ENCODE measurements around the gene APBA3.

Gene APBA3

DNA sequence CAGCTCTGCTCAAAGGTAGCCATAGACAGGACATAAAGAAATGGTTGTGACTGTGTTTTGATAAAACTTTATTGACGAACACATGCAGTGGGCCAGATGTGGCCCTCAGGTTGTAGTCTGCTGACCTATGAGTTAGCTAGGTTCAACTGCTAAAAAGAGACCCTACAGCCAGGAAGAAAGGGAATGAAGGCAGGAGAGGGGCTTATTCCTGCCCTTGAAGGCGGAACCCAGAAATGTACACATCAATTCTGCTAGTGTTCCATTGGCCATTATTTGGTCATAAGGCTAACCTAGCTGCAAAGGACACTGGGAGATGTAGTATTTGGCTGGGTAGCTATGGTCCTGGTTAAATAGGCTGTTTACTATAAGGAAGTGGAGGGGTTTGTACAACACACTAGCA lies 18.0 kb downstream of the APBA3 start:
- Histone ChIP-seq H3K79me2 (ENCODE audit: control insufficient read depth, insufficient read depth, low read length, unreplicated experiment) (no peaks in the 10 kb centered on the region), H3K27ac (ENCODE audit: low read depth, low read length) (no peak overlapping the region), H3K36me3 (ENCODE audit: insufficient read depth, low read length) (no peaks in the 10 kb centered on the region), H3K4me3 (ENCODE audit: low read depth, low read length) (no peak overlapping the region), H3K4me1 (ENCODE audit: control insufficient read depth, insufficient read depth, low read length, unreplicated experiment) (no peaks in the 10 kb centered on the region), H3K27me3 (ENCODE audit: insufficient read depth, low read length) (no peaks in the 10 kb centered on the region), H2AFZ (ENCODE audit: low read length, unreplicated experiment) (no peak overlapping the region)

DNA sequence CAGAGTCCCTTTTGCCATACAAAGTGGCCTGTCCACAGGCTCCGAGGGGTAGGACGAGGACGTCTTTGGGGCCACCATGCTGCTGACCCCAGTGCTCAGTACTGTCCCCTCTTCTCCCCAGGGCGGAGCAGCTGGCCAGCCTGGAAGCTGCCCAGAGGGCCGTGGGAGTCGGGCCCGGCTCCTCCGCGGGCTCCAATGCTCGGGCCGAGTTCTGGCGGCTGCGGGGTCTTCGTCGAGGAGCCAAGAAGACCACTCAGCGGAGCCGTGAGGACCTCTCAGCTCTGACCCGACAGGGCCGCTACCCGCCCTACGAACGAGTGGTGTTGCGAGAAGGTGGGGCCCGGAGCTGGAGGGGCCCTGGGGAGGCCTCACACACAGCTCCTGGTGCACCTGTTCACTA lies 21.1 kb downstream of the APBA3 start:
- no peak overlapping the region for H3K27ac ChIP-seq (ENCODE audit: low read depth, low read length)
- no peak overlapping the region for H2AFZ ChIP-seq (ENCODE audit: low read length, unreplicated experiment)
- no peaks in the 10 kb centered on the region for H3K27me3 ChIP-seq (ENCODE audit: insufficient read depth, low read length)
- H3K4me3 ChIP-seq (ENCODE audit: low read depth, low read length) = no peak overlapping the region
- no peaks in the 10 kb centered on the region for H3K4me1 ChIP-seq (ENCODE audit: control insufficient read depth, insufficient read depth, low read length, unreplicated experiment)
- H3K36me3 ChIP-seq (ENCODE audit: insufficient read depth, low read length) = no peaks in the 10 kb centered on the region
- H3K79me2 ChIP-seq (ENCODE audit: control insufficient read depth, insufficient read depth, low read length, unreplicated experiment) = no peaks in the 10 kb centered on the region

DNA sequence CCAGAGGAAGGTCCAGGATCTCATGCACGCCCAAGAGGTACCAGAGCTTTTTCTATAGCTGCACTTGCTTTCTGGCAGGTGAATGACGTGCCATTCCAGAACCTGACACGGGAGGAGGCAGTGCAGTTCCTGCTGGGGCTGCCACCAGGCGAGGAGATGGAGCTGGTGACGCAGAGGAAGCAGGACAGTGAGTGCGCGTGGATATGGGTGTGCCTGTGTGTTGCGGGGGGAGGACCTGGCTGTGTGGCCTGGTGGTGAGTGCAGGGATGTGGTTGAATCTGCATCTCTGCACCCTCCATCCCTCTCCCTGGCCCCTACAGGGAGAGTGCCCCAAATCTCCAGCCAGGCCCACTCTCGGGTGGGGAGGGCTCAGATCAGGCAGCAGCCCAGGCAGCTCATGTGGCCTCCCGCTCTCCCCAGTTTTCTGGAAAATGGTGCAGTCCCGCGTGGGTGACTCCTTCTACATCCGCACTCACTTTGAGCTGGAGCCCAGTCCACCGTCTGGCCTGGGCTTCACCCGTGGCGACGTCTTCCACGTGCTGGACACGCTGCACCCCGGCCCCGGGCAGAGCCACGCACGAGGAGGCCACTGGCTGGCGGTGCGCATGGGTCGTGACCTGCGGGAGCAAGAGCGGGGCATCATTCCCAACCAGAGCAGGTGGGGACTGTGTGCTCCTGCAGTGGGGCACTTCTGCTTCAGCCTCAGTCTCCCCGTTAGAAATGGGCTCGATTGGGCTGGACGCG lies 22.8 kb downstream of the APBA3 start:
- H3K4me1 ChIP-seq (ENCODE audit: control insufficient read depth, insufficient read depth, low read length, unreplicated experiment) = no peaks in the 10 kb centered on the region
- no peak overlapping the region for H3K4me3 ChIP-seq (ENCODE audit: low read depth, low read length)
- no peak overlapping the region for H2AFZ ChIP-seq (ENCODE audit: low read length, unreplicated experiment)
- H3K79me2 ChIP-seq (ENCODE audit: control insufficient read depth, insufficient read depth, low read length, unreplicated experiment) = no peaks in the 10 kb centered on the region
- no peaks in the 10 kb centered on the region for H3K27me3 ChIP-seq (ENCODE audit: insufficient read depth, low read length)
- H3K36me3 ChIP-seq (ENCODE audit: insufficient read depth, low read length) = no peaks in the 10 kb centered on the region
- no peak overlapping the region for H3K27ac ChIP-seq (ENCODE audit: low read depth, low read length)

DNA sequence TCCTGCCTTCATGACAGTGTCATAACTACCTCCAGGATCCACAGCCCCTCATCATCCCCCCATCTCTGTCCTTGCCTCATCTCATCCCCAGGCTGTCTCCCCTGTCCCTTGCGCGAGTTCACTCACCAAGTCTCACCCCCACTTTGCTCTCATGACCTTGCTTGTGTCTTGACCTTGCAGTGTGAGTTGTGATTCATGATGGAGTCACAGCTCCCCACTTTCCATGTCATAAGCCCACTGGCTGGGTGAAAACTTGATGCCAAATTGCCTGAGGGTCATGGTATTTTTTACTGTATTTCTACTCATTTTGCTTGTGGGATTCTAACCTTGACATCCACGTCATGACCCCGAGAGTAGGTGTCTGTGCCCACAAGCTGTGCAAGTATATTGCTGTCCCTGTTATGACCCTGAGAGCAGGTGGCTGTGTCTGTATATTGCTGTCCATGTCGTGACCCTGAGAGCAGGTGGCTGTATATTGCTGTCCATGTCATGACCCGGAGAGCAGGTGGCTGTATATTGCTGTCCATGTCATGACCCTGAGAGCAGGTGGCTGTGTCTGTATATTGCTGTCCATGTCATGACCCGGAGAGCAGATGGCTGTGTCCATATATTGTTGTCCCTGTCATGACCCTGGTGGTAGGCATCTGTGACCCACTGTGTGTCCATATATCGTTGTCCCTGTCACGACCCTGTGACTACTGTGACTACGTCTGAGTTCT lies 23.8 kb downstream of the APBA3 start:
- no peak overlapping the region for H3K27ac ChIP-seq (ENCODE audit: low read depth, low read length)
- H3K36me3 ChIP-seq (ENCODE audit: insufficient read depth, low read length) = no peaks in the 10 kb centered on the region
- H3K4me3 ChIP-seq (ENCODE audit: low read depth, low read length) = no peak overlapping the region
- no peaks in the 10 kb centered on the region for H3K4me1 ChIP-seq (ENCODE audit: control insufficient read depth, insufficient read depth, low read length, unreplicated experiment)
- no peaks in the 10 kb centered on the region for H3K79me2 ChIP-seq (ENCODE audit: control insufficient read depth, insufficient read depth, low read length, unreplicated experiment)
- H2AFZ ChIP-seq (ENCODE audit: low read length, unreplicated experiment) = no peak overlapping the region
- H3K27me3 ChIP-seq (ENCODE audit: insufficient read depth, low read length) = no peaks in the 10 kb centered on the region

DNA sequence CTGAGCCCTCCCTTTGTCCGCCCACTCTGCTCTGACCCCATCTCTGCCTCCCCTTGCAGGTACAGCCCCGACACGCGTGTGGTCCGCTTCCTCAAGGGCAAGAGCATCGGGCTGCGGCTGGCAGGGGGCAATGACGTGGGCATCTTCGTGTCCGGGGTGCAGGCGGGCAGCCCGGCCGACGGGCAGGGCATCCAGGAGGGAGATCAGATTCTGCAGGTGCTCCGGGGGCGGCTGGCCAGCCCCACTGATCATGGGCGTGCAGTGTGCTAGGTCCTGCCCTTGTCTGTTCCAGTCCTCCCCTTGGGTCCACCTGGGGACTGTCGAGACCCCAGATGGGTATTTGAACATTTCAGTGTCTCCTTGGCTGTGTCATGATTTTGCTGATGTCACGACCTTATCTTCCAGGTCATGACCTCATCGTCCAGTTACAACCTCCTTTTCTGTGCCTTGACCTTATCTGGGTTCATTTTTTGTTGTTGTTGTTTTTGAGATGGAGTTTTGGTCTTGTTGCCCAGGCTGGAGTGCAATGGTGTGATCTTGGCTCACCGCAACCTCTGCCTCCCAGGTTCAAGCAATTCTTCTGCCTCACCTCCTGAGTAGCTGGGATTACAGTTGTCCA lies 25.3 kb downstream of the APBA3 start:
- no peak overlapping the region for H2AFZ ChIP-seq (ENCODE audit: low read length, unreplicated experiment)
- no peaks in the 10 kb centered on the region for H3K4me1 ChIP-seq (ENCODE audit: control insufficient read depth, insufficient read depth, low read length, unreplicated experiment)
- no peaks in the 10 kb centered on the region for H3K27me3 ChIP-seq (ENCODE audit: insufficient read depth, low read length)
- no peak overlapping the region for H3K27ac ChIP-seq (ENCODE audit: low read depth, low read length)
- H3K4me3 ChIP-seq (ENCODE audit: low read depth, low read length) = no peak overlapping the region
- H3K79me2 ChIP-seq (ENCODE audit: control insufficient read depth, insufficient read depth, low read length, unreplicated experiment) = no peaks in the 10 kb centered on the region
- no peaks in the 10 kb centered on the region for H3K36me3 ChIP-seq (ENCODE audit: insufficient read depth, low read length)

DNA sequence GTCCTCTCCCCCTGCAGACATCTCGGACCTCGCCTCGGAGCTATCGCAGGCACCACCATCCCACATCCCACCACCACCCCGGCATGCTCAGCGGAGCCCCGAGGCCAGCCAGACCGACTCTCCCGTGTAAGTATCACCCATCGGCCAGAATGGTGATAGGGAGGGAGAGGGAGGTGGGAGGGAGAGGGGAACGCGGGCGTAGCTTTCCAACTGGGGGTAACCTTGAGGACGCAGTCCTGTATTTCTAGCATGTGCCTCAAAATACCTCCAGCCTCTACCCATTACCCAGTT lies 27.2 kb downstream of the APBA3 start:
- Histone ChIP-seq H3K27ac (ENCODE audit: low read depth, low read length) (no peak overlapping the region), H3K36me3 (ENCODE audit: insufficient read depth, low read length) (no peaks in the 10 kb centered on the region), H3K27me3 (ENCODE audit: insufficient read depth, low read length) (no peaks in the 10 kb centered on the region), H3K4me3 (ENCODE audit: low read depth, low read length) (no peak overlapping the region), H2AFZ (ENCODE audit: low read length, unreplicated experiment) (no peak overlapping the region), H3K4me1 (ENCODE audit: control insufficient read depth, insufficient read depth, low read length, unreplicated experiment) (no peaks in the 10 kb centered on the region), H3K79me2 (ENCODE audit: control insufficient read depth, insufficient read depth, low read length, unreplicated experiment) (no peaks in the 10 kb centered on the region)

DNA sequence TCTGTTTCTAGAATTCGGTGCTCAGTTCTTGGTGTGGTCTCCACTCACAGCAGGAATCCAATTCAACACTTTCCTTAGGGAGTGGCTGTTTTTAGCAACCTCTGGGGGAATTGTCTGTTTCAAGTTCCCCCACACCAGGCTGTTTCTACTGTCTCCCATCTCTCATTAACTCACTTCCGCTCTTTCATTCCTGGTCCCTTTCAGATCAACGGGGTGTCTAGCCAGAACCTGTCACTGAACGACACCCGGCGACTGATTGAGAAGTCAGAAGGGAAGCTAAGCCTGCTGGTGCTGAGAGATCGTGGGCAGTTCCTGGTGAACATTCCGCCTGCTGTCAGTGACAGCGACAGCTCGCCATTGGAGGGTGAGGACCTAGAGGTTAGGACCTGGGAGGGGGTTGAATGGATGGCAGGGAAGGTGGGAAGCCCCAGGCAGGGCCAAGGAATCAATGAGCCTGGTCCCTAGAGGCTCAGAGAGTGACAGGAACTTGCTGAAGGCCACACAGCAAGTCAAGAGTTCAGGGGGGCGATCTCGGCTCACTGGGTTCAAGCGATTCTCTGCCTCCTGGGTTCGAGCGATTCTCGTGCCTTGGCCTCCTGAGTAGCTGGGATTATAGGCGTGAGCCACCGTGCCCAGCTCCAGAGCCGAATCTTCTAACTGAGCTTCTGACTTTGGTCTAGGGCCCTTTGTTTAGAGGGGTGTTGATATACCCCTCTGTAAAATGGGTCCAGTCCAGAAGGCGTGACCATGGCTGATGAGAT lies 27.8 kb downstream of the APBA3 start:
- Histone ChIP-seq H3K4me1 (ENCODE audit: control insufficient read depth, insufficient read depth, low read length, unreplicated experiment) (no peaks in the 10 kb centered on the region), H3K36me3 (ENCODE audit: insufficient read depth, low read length) (no peaks in the 10 kb centered on the region), H2AFZ (ENCODE audit: low read length, unreplicated experiment) (no peak overlapping the region), H3K4me3 (ENCODE audit: low read depth, low read length) (no peak overlapping the region), H3K79me2 (ENCODE audit: control insufficient read depth, insufficient read depth, low read length, unreplicated experiment) (no peaks in the 10 kb centered on the region), H3K27me3 (ENCODE audit: insufficient read depth, low read length) (no peaks in the 10 kb centered on the region), H3K27ac (ENCODE audit: low read depth, low read length) (no peak overlapping the region)

DNA sequence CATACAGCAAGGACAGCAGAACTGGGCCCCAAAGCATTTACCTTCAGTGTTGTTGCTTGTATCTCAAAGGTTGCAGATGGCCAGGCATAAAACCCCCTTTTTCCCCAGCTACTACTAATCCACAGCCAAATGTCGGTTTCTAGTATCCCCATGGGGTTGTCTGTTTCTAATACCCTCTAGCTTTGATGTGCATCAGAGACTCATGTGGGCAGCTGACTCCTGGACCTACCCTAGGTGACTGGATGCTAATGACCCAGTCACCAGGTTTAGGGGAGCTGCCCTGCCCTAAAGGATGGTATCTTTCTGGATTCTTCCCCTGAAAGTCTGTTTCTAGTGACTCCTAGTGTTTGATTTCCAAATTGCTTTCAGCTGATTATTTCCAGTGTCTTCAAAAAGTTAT lies 29.4 kb downstream of the APBA3 start:
- H3K4me3 ChIP-seq (ENCODE audit: low read depth, low read length) = no peak overlapping the region
- no peaks in the 10 kb centered on the region for H3K27me3 ChIP-seq (ENCODE audit: insufficient read depth, low read length)
- no peaks in the 10 kb centered on the region for H3K79me2 ChIP-seq (ENCODE audit: control insufficient read depth, insufficient read depth, low read length, unreplicated experiment)
- H3K36me3 ChIP-seq (ENCODE audit: insufficient read depth, low read length) = no peaks in the 10 kb centered on the region
- no peak overlapping the region for H3K27ac ChIP-seq (ENCODE audit: low read depth, low read length)
- peaks cover 5% of the 10 kb centered on the region for H3K4me1 ChIP-seq (ENCODE audit: control insufficient read depth, insufficient read depth, low read length, unreplicated experiment)
- no peak overlapping the region for H2AFZ ChIP-seq (ENCODE audit: low read length, unreplicated experiment)

DNA sequence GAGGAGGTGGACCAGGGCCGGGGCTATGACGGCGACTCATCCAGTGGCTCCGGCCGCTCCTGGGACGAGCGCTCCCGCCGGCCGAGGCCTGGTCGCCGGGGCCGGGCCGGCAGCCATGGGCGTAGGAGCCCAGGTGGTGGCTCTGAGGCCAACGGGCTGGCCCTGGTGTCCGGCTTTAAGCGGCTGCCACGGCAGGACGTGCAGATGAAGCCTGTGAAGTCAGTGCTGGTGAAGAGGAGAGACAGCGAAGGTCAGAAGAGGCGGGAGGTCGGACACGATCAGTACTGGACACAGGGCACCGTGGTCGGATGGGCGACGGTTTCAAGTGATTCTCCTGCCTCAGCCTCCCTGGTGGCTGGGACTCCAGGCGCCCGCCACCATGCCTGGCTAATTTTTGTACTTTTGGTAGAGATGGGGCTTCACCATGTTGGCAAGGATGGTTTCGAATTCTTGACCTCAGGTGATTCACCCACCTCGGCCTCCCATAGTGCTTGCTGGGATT lies 31.0 kb downstream of the APBA3 start:
- peaks cover 5% of the 10 kb centered on the region for H3K4me1 ChIP-seq (ENCODE audit: control insufficient read depth, insufficient read depth, low read length, unreplicated experiment)
- no peak overlapping the region for H2AFZ ChIP-seq (ENCODE audit: low read length, unreplicated experiment)
- no peak overlapping the region for H3K27ac ChIP-seq (ENCODE audit: low read depth, low read length)
- no peaks in the 10 kb centered on the region for H3K79me2 ChIP-seq (ENCODE audit: control insufficient read depth, insufficient read depth, low read length, unreplicated experiment)
- no peaks in the 10 kb centered on the region for H3K36me3 ChIP-seq (ENCODE audit: insufficient read depth, low read length)
- H3K4me3 ChIP-seq (ENCODE audit: low read depth, low read length) = no peak overlapping the region
- H3K27me3 ChIP-seq (ENCODE audit: insufficient read depth, low read length) = no peaks in the 10 kb centered on the region

DNA sequence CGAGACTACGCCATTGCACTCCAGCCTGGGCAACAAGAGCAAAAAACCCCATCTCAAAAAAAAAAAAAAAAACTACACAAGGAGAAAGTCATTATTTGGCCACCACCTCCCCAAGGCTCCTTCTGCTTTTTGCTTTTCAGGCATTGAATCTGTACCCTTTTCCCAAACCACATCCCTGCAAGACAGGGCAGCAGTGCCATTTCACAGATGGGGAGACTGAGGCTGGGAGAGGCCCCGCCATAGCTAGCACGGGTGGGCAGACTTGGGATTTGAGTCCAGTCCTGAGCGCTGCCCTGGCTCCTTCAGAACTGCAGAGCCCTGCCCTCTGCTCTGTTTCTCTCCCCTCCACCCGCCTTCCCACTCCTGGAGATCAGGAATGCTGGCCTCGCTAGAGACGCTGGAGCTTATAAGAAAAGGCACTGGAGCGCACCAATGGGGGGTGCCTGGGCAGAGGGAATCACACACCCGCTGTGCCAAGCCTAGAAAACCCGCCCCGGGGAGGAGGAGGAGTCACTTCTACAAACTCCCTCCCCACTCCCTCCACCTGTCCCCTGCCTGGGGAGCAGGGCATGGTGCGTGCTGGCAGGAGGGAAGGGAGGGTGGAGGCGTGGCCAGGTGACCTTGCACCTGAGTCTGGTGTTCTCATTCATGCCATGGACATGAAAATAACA lies 35.7 kb downstream of the APBA3 start:
- Histone ChIP-seq H2AFZ (ENCODE audit: low read length, unreplicated experiment) (no peak overlapping the region), H3K4me1 (ENCODE audit: control insufficient read depth, insufficient read depth, low read length, unreplicated experiment) (peaks cover 5% of the 10 kb centered on the region), H3K27me3 (ENCODE audit: insufficient read depth, low read length) (peaks cover 25% of the 10 kb centered on the region), H3K79me2 (ENCODE audit: control insufficient read depth, insufficient read depth, low read length, unreplicated experiment) (no peaks in the 10 kb centered on the region), H3K36me3 (ENCODE audit: insufficient read depth, low read length) (no peaks in the 10 kb centered on the region), H3K27ac (ENCODE audit: low read depth, low read length) (no peak overlapping the region), H3K4me3 (ENCODE audit: low read depth, low read length) (no peak overlapping the region)

Data from ACC112 (cell line).